ENCODE measurements around the gene HSPA12A. TPM values are rescaled to one million over a fixed set of nuclear protein-coding genes. Genes with fewer than 3 reads are reported as not detected.

The HSPA12A gene
- polyA plus RNA-seq, 2 of the 4 experiments (the other 2 are of a cell fraction) = 16.9 to 17.0 TPM

- no peak overlapping the region for H3K4me3 ChIP-seq
- no peak overlapping the region for H3K27ac ChIP-seq
- DNase-seq (ENCODE audit: low read depth in 1 of 2, low spot score in 1 of 2) = no peak
- ChIA-PET CTCF (interaction anchor here (1.1 to 1.3 kb wide), 2 partner anchors 9 to 10 kb away, joined by 3 to 4 read pairs; no protein-coding TSS in a partner anchor), POLR2A (no interaction called here)
- 0 out of 3 replicates have a peak, but pooled peaks cover 3% of the 10 kb centered on the region for H3K4me1 ChIP-seq
- WGBS (ENCODE audit: missing lambda C conversion rate) = 1% methylated on average over 2 of the region's 2 CpGs
- ATAC-seq = no peak
- no peak overlapping the region for H3K4me2 ChIP-seq
- TF ChIP-seq USF2 (IDR thresholded peaks at IDR 0.05) (0 out of 2 replicates have a peak, but pooled peaks have one; percentile 10), JUNB (IDR thresholded peaks at IDR 0.05) (no peak)
- no peak for FAIRE-seq
- H3K9me3 ChIP-seq = no peaks in the 10 kb centered on the region
Measured at GRCh38 chr10:116636976-116637375, 105.4 kb downstream of the HSPA12A start.

GRCh38 chr10:116636385-116636784, 106.0 kb downstream of the HSPA12A start:
- TF ChIP-seq FOXS1 (CRISPR knock-in tag; IDR thresholded peaks at IDR 0.05) (no peak), EHF (CRISPR knock-in tag; IDR thresholded peaks at IDR 0.05) (no peak), HOXB13 (CRISPR knock-in tag; IDR thresholded peaks at IDR 0.05; ENCODE audit: low read depth) (no peak), PBX3 (IDR thresholded peaks at IDR 0.05) (no peak), NPAS2 (CRISPR knock-in tag; IDR thresholded peaks at IDR 0.05; ENCODE audit: borderline replicate concordance) (no peak)
- H3K27ac ChIP-seq = no peak overlapping the region
- no peaks in the 10 kb centered on the region for H3K9me3 ChIP-seq
- POLR2A ChIA-PET = no interaction called here
- CTCF ChIA-PET = interaction anchor here (1.1 to 1.3 kb wide), 2 partner anchors 9 to 10 kb away, joined by 3 to 4 read pairs; no protein-coding TSS in a partner anchor
- no peak overlapping the region for H3K4me3 ChIP-seq
- FAIRE-seq = no peak
- H3K4me2 ChIP-seq = no peak overlapping the region
- 0 out of 3 replicates have a peak, but pooled peaks cover 3% of the 10 kb centered on the region for H3K4me1 ChIP-seq
- no peak for ATAC-seq
- DNase-seq (ENCODE audit: low read depth in 1 of 2, low spot score in 1 of 2) = no peak

GRCh38 chr10:116634126-116634975, 108.0 kb downstream of the HSPA12A start:
- Histone ChIP-seq H3K27ac (no peak overlapping the region), H3K4me3 (no peak overlapping the region), H3K4me1 (0 out of 3 replicates have a peak, but pooled peaks cover 3% of the 10 kb centered on the region), H3K4me2 (no peak overlapping the region), H3K9me3 (no peaks in the 10 kb centered on the region)
- WGBS (ENCODE audit: missing lambda C conversion rate) = 53% methylated on average over 11 of the region's 11 CpGs
- ATAC-seq = no peak
- no peak for FAIRE-seq
- no peak for DNase-seq (ENCODE audit: low read depth in 1 of 2, low spot score in 1 of 2)
- no peak for TF ChIP-seq EHMT2 (IDR thresholded peaks at IDR 0.05; ENCODE audit: low read depth)
- TF ChIP-seq CBX2 (IDR thresholded peaks at IDR 0.05; ENCODE audit: borderline replicate concordance, low read depth) = no peak
- no peak for TF ChIP-seq RARB (CRISPR knock-in tag; IDR thresholded peaks at IDR 0.05)
- TF ChIP-seq GATA3 (IDR thresholded peaks at IDR 0.05; ENCODE audit: borderline replicate concordance) = no peak
- no peak for TF ChIP-seq KDM1A (IDR thresholded peaks at IDR 0.05; ENCODE audit: low read depth)
- no peak for TF ChIP-seq FOSB (CRISPR knock-in tag; IDR thresholded peaks at IDR 0.05)
- no peak for TF ChIP-seq HOXA7 (CRISPR knock-in tag; IDR thresholded peaks at IDR 0.05)
- TF ChIP-seq JUNB (IDR thresholded peaks at IDR 0.05) = no peak
- TF ChIP-seq BHLHE40 (IDR thresholded peaks at IDR 0.05; ENCODE audit: low read depth, low read length) = no peak
- POLR2A ChIA-PET = no interaction called here
- CTCF ChIA-PET = no interaction called here

GRCh38 chr10:116633216-116633600, 109.2 kb downstream of the HSPA12A start:
- no peak overlapping the region for H3K4me3 ChIP-seq
- DNase-seq (ENCODE audit: low read depth in 1 of 2, low spot score in 1 of 2) = no peak
- no peak for ATAC-seq
- TF ChIP-seq HEYL (CRISPR knock-in tag; IDR thresholded peaks at IDR 0.05) (no peak), USF2 (IDR thresholded peaks at IDR 0.05) (no peak), CBX8 (IDR thresholded peaks at IDR 0.05) (no peak), SREBF2 (IDR thresholded peaks at IDR 0.05) (no peak), JUN (IDR thresholded peaks at IDR 0.05) (no peak)
- no peak overlapping the region for H3K4me2 ChIP-seq
- POLR2A ChIA-PET = no interaction called here
- CTCF ChIA-PET = interaction anchor here (1.3 to 1.4 kb wide), 2 partner anchors 154 to 163 kb away, joined by 4 to 5 read pairs; no protein-coding TSS in a partner anchor
- FAIRE-seq = no peak
- H3K4me1 ChIP-seq = 0 out of 3 replicates have a peak, but pooled peaks cover 3% of the 10 kb centered on the region
- H3K9me3 ChIP-seq = no peaks in the 10 kb centered on the region
- H3K27ac ChIP-seq = no peak overlapping the region
- 85% methylated on average over 8 of the region's 8 CpGs for WGBS (ENCODE audit: missing lambda C conversion rate)
